Aorta (tissue), 5 donors: Measurements from ENCODE around the gene DNAJA2. TPM values are rescaled to one million over a fixed set of nuclear protein-coding genes. Genes with fewer than 3 reads are reported as not detected.
"Not testable (repeated sequence)": the region's sequence is repeated elsewhere in the genome, so short reads cannot be mapped to it uniquely, and the experiment has no call there.

Experiments
- ATAC-seq: fragments of 200-7000 bp; cut with Tn5 transposase; one replicate; pipeline ENCODE4 v1.9.1; 2022; ENCODE audit warnings: moderate library complexity; ENCODE audit not compliant: low FRiP score
- DNase-seq, 2 donors: peaks; one replicate each; pipeline ENCODE4 v3.0.0-alpha.2; 2020
- H3K27ac ChIP-seq, 2 donors: one replicate each; pipeline ENCODE4 v1.5.1; 2013; ENCODE audit warnings: low read length in 2 of 2, mild to moderate bottlenecking in 2 of 2, moderate library complexity in 2 of 2, control low read depth in 1 of 2, inconsistent platforms in 1 of 2, low read depth in 1 of 2
- H3K27me3 ChIP-seq, 2 donors: one replicate each; pipeline ENCODE4 v1.6.1; 2013; ENCODE audit warnings: control low read depth in 1 of 2, low read length in 1 of 2, mild to moderate bottlenecking in 1 of 2, moderate library complexity in 1 of 2; ENCODE audit not compliant: insufficient read depth in 2 of 2, control insufficient read depth in 1 of 2
- H3K36me3 ChIP-seq, 2 donors: one replicate each; pipeline ENCODE4 v1.6.1; 2013; ENCODE audit warnings: control low read depth in 1 of 2, low read length in 1 of 2, mild to moderate bottlenecking in 1 of 2; ENCODE audit not compliant: insufficient read depth in 2 of 2, control insufficient read depth in 1 of 2
- H3K4me1 ChIP-seq, 2 donors: one replicate each; pipeline ENCODE4 v1.6.1; 2013; ENCODE audit warnings: low read length in 2 of 2, control low read depth in 1 of 2, mild to moderate bottlenecking in 1 of 2, moderate library complexity in 1 of 2; ENCODE audit not compliant: insufficient read depth in 2 of 2, control insufficient read depth in 1 of 2
- H3K4me3 ChIP-seq, 2 donors: one replicate each; pipeline ENCODE4 v1.5.1; 2013; ENCODE audit warnings: low read length in 2 of 2, control low read depth in 1 of 2, mild to moderate bottlenecking in 1 of 2
- H3K9me3 ChIP-seq: one replicate; pipeline ENCODE4 v1.6.1; 2013; ENCODE audit warnings: mild to moderate bottlenecking, low read length; ENCODE audit not compliant: control insufficient read depth
- WGBS, 2 donors: extraction: QIAGEN DNeasy Blood & Tissue Kit; methylation state at CpG; one replicate each; pipeline ENCODE4 v1.1.7; 2013; 5-methylcytosine and 5-hydroxymethylcytosine counted together
- intact Hi-C, 2 donors: fragments of 100-400 bp; cut with DNase I; formaldehyde crosslinking; loops; one replicate each; pipeline versions ENCODE4 v1.14.2 to v1.15.0; 2022
- polyA plus RNA-seq, 2 donors: library from polyadenylated mRNA; stranded (reverse); fragments of 200-250 nt; gene quantifications; one replicate each; pipeline ENCODE4 v1.2.3, GENCODE V29; 2013
- total RNA-seq, 2 donors: library from RNA; stranded (reverse); fragmentation: NEBNext Ultra II Directional; extraction: Animal tissue kit (Norgen Biotek cat#: 25700); gene quantifications; one replicate each; pipeline ENCODE4 v1.2.1, GENCODE V29; 2021
- donor health status: healthy with polysubstance abuse.
- donor health status: Bipolar disorder and iron deficiency.
- donor health status: DM: no; HTN: no; CAD: no.
- donor health status: DM: no; HTN: no; CAD: no.
- donor health status: DM: yes; HTN: yes; CAD: no.

Gene DNAJA2
- total and polyA plus RNA-seq, 4 donors = 30.2 to 45.5 (median 41.1) TPM

GRCh38 chr16:47008612-47009011 lies 35.1 kb upstream of the DNAJA2 start:
- intact Hi-C loops = no loop called here
- ATAC-seq (no peak), DNase-seq (no peak)
- no peak overlapping the region for H3K4me3 ChIP-seq
- WGBS, 2 donors = 87 to 89% methylated on average over 2 of the region's 2 CpGs
- H3K9me3 ChIP-seq = no peaks in the 10 kb centered on the region
- no peaks in the 10 kb centered on the region for H3K36me3 ChIP-seq
- H3K27me3 ChIP-seq = no peaks in the 10 kb centered on the region
- no peak overlapping the region for H3K27ac ChIP-seq
- H3K4me1 ChIP-seq = no peaks in the 10 kb centered on the region

DNA sequence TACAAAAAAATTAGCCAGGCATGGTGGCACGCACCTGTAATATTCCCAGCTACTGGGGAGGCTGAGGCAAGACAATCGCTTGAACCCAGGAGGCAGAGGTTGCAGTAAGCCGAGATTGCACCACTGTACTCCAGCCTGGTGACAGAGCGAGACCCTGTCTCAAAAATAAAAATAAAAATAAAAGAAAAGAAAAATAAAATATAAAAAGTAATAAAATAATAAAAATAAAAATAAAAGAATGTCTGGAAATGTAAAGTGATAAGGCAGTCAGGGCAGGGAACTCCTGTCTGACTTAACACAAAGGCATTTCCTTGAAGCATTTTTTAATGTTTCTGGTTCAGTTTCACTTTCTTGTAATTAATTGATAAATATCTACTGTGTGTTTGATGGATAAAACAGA lies 34.7 kb upstream of the DNAJA2 start:
- Histone ChIP-seq H3K27ac (no peak overlapping the region), H3K4me3 (no peak overlapping the region), H3K36me3 (no peaks in the 10 kb centered on the region), H3K9me3 (no peaks in the 10 kb centered on the region), H3K4me1 (no peaks in the 10 kb centered on the region), H3K27me3 (no peaks in the 10 kb centered on the region)
- WGBS, 2 donors = 89 to 93% methylated on average over 4 of the region's 4 CpGs
- ATAC-seq (no peak), DNase-seq (no peak)
- intact Hi-C loops = no loop called here

GRCh38 chr16:47004652-47005051 lies 31.2 kb upstream of the DNAJA2 start:
- H3K4me1 ChIP-seq = no peaks in the 10 kb centered on the region
- DNase-seq (no peak), ATAC-seq (no peak)
- no peaks in the 10 kb centered on the region for H3K36me3 ChIP-seq
- no peaks in the 10 kb centered on the region for H3K9me3 ChIP-seq
- 84 to 88% methylated on average over 2 of the region's 2 CpGs for WGBS, 2 donors
- no peaks in the 10 kb centered on the region for H3K27me3 ChIP-seq
- intact Hi-C loops = no loop called here
- H3K27ac ChIP-seq = no peak overlapping the region
- no peak overlapping the region for H3K4me3 ChIP-seq

DNA sequence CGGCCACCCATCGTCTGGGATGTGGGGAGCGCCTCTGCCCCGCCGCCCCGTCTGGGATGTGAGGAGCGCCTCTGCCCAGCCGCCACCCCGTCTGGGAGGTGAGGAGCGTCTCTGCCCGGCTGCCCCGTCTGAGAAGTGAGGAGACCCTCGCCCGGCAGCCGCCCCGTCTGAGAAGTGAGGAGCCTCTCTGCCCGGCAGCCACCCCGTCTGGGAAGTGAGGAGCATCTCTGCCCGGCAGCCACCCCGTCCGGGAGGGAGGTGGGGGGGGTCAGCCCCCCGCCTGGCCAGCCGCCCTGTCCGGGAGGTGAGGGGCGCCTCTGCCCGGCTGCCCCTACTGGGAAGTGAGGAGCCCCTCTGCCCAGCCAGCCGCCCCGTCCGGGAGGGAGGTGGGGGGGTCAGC lies 26.6 kb upstream of the DNAJA2 start:
- DNase-seq, intact Hi-C loops, ATAC-seq: not testable (repeated sequence)

DNA sequence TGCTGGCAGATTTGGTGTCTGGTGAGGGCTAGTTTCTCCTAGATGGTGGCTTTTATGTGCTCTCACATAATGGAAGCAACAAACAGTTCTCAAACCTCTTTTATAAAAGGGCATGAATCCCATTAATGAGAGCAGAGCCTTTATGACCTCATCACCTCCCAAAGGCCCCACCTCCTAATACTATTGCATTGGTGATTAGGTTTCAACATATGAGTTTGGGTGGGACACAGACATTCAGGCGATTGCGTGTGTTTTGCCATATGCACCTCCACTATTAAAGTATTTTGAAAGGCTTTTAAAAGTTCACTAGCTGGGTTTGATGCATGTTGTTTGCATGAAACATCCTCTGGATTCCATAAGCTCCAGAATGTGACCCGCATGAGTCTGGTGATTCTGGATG lies 24.4 kb upstream of the DNAJA2 start:
- no peak for ATAC-seq
- no peak for DNase-seq
- intact Hi-C loops = no loop called here
- H3K4me3 ChIP-seq = no peak overlapping the region
- H3K36me3 ChIP-seq = no peaks in the 10 kb centered on the region
- no peaks in the 10 kb centered on the region for H3K9me3 ChIP-seq
- H3K4me1 ChIP-seq = no peaks in the 10 kb centered on the region
- H3K27me3 ChIP-seq = no peaks in the 10 kb centered on the region
- no peak overlapping the region for H3K27ac ChIP-seq
- 94 to 97% methylated on average over 3 of the region's 3 CpGs for WGBS, 2 donors

More for the DNA sequence above, 26.6 kb upstream of the DNAJA2 start:
- not testable (repeated sequence) for H3K4me3 ChIP-seq, H3K4me1 ChIP-seq, H3K27ac ChIP-seq, H3K27me3 ChIP-seq, H3K9me3 ChIP-seq, H3K36me3 ChIP-seq
- WGBS, 2 donors = 96 to 97% methylated on average over 7 to 29 of the region's 29 CpGs

- intact Hi-C loops = no loop called here
- H3K4me1 ChIP-seq = no peaks in the 10 kb centered on the region
- H3K27ac ChIP-seq = no peak overlapping the region
- no peak for ATAC-seq
- 91 to 96% methylated on average over 2 of the region's 2 CpGs for WGBS, 2 donors
- no peaks in the 10 kb centered on the region for H3K9me3 ChIP-seq
- H3K4me3 ChIP-seq = no peak overlapping the region
- DNase-seq = no peak
- H3K36me3 ChIP-seq = no peaks in the 10 kb centered on the region
- no peaks in the 10 kb centered on the region for H3K27me3 ChIP-seq
Observed at GRCh38 chr16:46996952-46997458, 23.5 kb upstream of the DNAJA2 start.

DNA sequence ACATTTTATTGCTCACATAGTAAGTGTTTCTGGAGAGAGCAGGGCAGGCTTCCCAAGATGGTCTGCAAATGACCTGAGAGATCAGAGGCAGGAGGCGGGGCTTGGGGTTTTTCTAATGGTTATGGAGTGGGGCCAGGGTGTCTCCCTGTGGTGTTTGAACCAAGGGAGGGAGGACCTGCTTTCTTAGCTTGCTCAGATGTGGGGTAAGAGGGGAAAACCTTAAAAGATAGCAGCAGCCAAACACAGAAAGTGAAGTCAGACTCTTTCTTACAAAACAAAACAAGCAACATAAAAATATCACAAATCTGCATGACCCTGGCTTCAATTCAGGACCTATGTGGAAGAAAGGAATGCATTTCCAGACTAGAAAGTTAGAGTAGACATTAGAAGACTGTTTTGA lies 22.9 kb upstream of the DNAJA2 start:
- Histone ChIP-seq H3K4me1 (no peaks in the 10 kb centered on the region), H3K27me3 (no peaks in the 10 kb centered on the region), H3K9me3 (no peaks in the 10 kb centered on the region), H3K36me3 (no peaks in the 10 kb centered on the region), H3K4me3 (no peak overlapping the region), H3K27ac (no peak overlapping the region)
- ATAC-seq (no peak), DNase-seq (no peak)
- intact Hi-C loops = no loop called here
- 61 to 85% methylated on average over 1 of the region's 1 CpG for WGBS, 2 donors

GRCh38 chr16:46991729-46992704 lies 18.5 kb upstream of the DNAJA2 start:
- ATAC-seq = peak; percentile 19

GRCh38 chr16:46986896-46987295 lies 13.4 kb upstream of the DNAJA2 start:
- WGBS, 2 donors = 2 to 5% methylated on average over 3 of the region's 3 CpGs
- H3K9me3 ChIP-seq = no peaks in the 10 kb centered on the region
- no peaks in the 10 kb centered on the region for H3K36me3 ChIP-seq
- H3K27ac ChIP-seq = peak overlapping the region in 1 of 2 donors; percentile 5
- no peak for DNase-seq
- no peak for ATAC-seq
- peaks cover 2 to 3% of the 10 kb centered on the region in 2 donors for H3K4me1 ChIP-seq
- no peak overlapping the region for H3K4me3 ChIP-seq
- H3K27me3 ChIP-seq = no peaks in the 10 kb centered on the region
- intact Hi-C loops = no loop called here

More at GRCh38 chr16:46991729-46992704, 18.5 kb upstream of the DNAJA2 start:
- intact Hi-C loops = no loop called here
- Histone ChIP-seq H3K4me1 (peaks cover under 1 to 2% of the 10 kb centered on the region in 2 donors), H3K27ac (no peak overlapping the region), H3K9me3 (no peaks in the 10 kb centered on the region), H3K36me3 (no peaks in the 10 kb centered on the region), H3K4me3 (no peak overlapping the region), H3K27me3 (no peaks in the 10 kb centered on the region)
- DNase-seq = no peak
- 94 to 96% methylated on average over 14 to 16 of the region's 16 CpGs for WGBS, 2 donors
